Measurements from ENCODE around the gene OR5K4.

DNA sequence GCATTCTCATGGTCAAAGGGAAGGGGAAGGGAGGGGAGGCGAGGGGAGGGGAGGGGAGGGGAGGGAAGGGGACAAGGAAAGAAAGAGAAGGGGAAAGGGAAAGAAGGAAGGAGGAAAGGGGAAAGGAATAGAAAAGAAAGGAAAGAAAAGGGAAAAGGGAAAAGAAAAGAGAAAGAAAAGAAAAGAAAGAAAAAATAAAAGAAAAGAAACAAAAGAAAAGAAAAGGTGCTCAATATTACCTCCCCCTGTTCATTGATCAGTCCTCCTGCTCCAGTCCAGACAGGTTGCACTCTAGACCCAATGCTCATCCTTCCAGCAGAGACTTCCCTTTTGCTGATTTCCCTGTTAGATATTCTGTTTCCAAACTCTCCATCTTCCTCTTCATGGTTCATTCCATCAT lies 18.8 kb downstream of the OR5K4 start:
- TF ChIP-seq, protein P1, sequence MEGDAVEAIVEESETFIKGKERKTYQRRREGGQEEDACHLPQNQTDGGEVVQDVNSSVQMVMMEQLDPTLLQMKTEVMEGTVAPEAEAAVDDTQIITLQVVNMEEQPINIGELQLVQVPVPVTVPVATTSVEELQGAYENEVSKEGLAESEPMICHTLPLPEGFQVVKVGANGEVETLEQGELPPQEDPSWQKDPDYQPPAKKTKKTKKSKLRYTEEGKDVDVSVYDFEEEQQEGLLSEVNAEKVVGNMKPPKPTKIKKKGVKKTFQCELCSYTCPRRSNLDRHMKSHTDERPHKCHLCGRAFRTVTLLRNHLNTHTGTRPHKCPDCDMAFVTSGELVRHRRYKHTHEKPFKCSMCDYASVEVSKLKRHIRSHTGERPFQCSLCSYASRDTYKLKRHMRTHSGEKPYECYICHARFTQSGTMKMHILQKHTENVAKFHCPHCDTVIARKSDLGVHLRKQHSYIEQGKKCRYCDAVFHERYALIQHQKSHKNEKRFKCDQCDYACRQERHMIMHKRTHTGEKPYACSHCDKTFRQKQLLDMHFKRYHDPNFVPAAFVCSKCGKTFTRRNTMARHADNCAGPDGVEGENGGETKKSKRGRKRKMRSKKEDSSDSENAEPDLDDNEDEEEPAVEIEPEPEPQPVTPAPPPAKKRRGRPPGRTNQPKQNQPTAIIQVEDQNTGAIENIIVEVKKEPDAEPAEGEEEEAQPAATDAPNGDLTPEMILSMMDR (conservative IDR thresholded peaks at IDR 0.05 in 1 of 2, IDR thresholded peaks at IDR 0.05 in 1 of 2; ENCODE audit: extremely low read depth in 1 of 2, insufficient read depth in 1 of 2, low read depth in 1 of 2, low read length in 2 of 2) = no peak
- TF ChIP-seq EZH2 (IDR thresholded peaks at IDR 0.05; ENCODE audit: borderline replicate concordance, low read length) = no peak
